Calu3 (cell line): ENCODE measurements around the gene FGFRL1. TPM values are rescaled to one million over a fixed set of nuclear protein-coding genes. Genes with fewer than 3 reads are reported as not detected.

ENCODE experiments used
- BruUV-seq: library from RNA; stranded (reverse); fragments of 400-500 nt; replicated peaks from 2 replicates; lab custom pipeline; 2021; lab: Mats Ljungman, UMichigan
- CTCF ChIA-PET: fragments of 300-600 bp; sonication (Branson Sonifier 250); formaldehyde crosslinking; loops from one replicate; lab custom pipeline; 2022; ENCODE audit warnings: antibody characterized with exemption; lab: Charles Lee
- DNase-seq: peaks from one replicate; pipeline ENCODE4 v3.0.0; 2022
- H3K27ac Mint-ChIP-seq: one replicate; pipeline ENCODE4 v1.8.0; 2022; ENCODE audit warnings: mixed read lengths; ENCODE audit not compliant: unreplicated experiment
- H3K27me3 Mint-ChIP-seq: one replicate; pipeline ENCODE4 v1.8.0; 2022; ENCODE audit warnings: mixed read lengths; ENCODE audit not compliant: unreplicated experiment
- H3K36me3 Mint-ChIP-seq: one replicate; pipeline ENCODE4 v1.8.0; 2022; ENCODE audit warnings: mild to moderate bottlenecking, moderate library complexity, mixed read lengths; ENCODE audit not compliant: insufficient read depth, unreplicated experiment
- H3K4me1 Mint-ChIP-seq: one replicate; pipeline ENCODE4 v1.8.0; 2022; ENCODE audit warnings: mild to moderate bottlenecking, low read depth, mixed read lengths; ENCODE audit not compliant: unreplicated experiment
- H3K4me3 Mint-ChIP-seq: one replicate; pipeline ENCODE4 v1.8.0; 2022; ENCODE audit warnings: mild to moderate bottlenecking, low read depth, moderate library complexity, mixed read lengths; ENCODE audit not compliant: unreplicated experiment
- H3K9me3 Mint-ChIP-seq: one replicate; pipeline ENCODE4 v1.8.0; 2022; ENCODE audit warnings: low read depth, mixed read lengths; ENCODE audit not compliant: unreplicated experiment
- intact Hi-C: fragments of 100-400 bp; cut with micrococcal nuclease; formaldehyde crosslinking; loops from one replicate; pipeline ENCODE4 v1.10.0; 2022; ENCODE audit not compliant: unreplicated experiment
- total RNA-seq: library from RNA; stranded (reverse); gene quantifications from 2 replicates; pipeline ENCODE4 v1.2.3, GENCODE V29; 2022
- TF ChIP-seq, protein P1 (sequence below): fragments of 200-600 bp; IDR thresholded peaks from one replicate; pipeline ENCODE4 v1.8.0; 2022; ENCODE audit warnings: antibody characterized with exemption; ENCODE audit not compliant: unreplicated experiment

FGFRL1 gene
- total RNA-seq, 1 experiment from 2014 or later, result 43.2 TPM

DNA sequence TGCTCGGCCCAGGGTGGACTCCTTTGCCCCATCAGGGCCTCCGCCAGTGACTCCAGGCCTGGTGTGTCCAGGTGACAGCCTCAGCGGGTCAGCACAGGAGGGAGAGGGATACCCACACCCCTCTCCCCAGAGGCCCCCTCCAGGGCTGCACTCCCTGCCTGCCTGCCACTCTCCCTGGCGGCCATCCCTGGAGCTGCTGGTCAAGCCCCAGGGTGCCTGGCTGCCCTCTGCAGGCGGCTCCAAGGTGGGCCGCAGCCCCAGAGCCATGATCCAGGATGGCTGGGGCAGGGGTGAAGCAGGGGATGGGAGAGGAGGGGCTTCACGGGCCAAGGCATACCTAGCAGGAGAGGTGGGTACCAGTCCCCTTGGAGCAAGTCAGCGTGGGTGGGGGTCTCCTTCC lies 3.8 kb downstream of the FGFRL1 start:
- CTCF ChIA-PET, result no interaction called here
- H3K9me3 Mint-ChIP-seq, result no peaks in the 10 kb centered on the region
- H3K27me3 Mint-ChIP-seq, result no peaks in the 10 kb centered on the region
- no peak overlapping the region for H3K27ac Mint-ChIP-seq
- no TSS peak for BruUV-seq
- peaks cover 30% of the 10 kb centered on the region for H3K36me3 Mint-ChIP-seq
- intact Hi-C loops, result no loop called here
- no peaks in the 10 kb centered on the region for H3K4me1 Mint-ChIP-seq
- DNase-seq, result no peak
- no peak overlapping the region for H3K4me3 Mint-ChIP-seq
- TF ChIP-seq, protein P1, sequence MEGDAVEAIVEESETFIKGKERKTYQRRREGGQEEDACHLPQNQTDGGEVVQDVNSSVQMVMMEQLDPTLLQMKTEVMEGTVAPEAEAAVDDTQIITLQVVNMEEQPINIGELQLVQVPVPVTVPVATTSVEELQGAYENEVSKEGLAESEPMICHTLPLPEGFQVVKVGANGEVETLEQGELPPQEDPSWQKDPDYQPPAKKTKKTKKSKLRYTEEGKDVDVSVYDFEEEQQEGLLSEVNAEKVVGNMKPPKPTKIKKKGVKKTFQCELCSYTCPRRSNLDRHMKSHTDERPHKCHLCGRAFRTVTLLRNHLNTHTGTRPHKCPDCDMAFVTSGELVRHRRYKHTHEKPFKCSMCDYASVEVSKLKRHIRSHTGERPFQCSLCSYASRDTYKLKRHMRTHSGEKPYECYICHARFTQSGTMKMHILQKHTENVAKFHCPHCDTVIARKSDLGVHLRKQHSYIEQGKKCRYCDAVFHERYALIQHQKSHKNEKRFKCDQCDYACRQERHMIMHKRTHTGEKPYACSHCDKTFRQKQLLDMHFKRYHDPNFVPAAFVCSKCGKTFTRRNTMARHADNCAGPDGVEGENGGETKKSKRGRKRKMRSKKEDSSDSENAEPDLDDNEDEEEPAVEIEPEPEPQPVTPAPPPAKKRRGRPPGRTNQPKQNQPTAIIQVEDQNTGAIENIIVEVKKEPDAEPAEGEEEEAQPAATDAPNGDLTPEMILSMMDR, result no peak

DNA sequence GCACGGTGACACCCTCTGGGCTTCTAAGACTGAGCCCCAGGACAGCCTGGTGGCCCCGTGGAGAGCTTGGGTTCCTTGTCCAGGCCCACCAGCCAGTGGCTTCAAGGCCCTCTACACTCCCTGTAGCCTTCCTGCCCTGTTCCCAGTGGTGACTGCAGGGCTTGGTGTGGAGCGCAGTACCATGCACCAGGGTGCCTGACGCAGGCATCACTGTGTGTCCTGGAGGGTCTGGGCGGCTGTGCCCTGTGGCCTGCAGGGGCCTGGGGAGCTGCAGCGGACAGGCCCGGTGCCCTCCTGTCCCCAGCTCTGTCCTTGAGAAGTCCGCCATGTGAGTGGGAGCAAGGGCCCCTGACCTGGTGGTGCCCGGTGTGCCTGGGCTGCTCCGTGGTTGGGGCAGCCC lies 4.3 kb downstream of the FGFRL1 start:
- H3K4me3 Mint-ChIP-seq, result no peak overlapping the region
- BruUV-seq, result no TSS peak
- DNase-seq, result no peak
- TF ChIP-seq, protein P1, result no peak
- intact Hi-C loops, result no loop called here
- no peaks in the 10 kb centered on the region for H3K4me1 Mint-ChIP-seq
- CTCF ChIA-PET, result no interaction called here
- H3K9me3 Mint-ChIP-seq, result no peaks in the 10 kb centered on the region
- no peak overlapping the region for H3K27ac Mint-ChIP-seq
- peaks cover 24% of the 10 kb centered on the region for H3K36me3 Mint-ChIP-seq
- H3K27me3 Mint-ChIP-seq, result no peaks in the 10 kb centered on the region

DNA sequence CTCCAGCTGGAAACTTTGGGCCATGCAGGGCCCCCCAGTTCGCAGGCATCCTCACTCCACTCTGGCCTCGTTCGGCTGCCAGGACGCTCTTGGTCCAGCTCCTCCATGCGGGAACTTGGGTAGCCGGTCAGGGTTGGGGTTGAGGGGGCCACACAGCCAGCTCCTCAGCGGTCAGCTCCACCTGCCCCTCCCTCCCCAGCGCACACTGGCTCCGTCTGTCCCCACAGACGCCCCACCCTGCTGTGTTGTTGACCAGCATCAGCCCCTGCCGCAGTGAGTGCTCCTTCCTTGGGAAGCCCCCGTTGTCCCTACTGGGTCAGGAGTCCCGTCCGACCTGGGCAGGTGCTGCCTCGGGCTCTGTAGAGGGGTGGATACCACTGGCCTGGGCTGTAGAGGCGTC lies 5.8 kb downstream of the FGFRL1 start:
- CTCF ChIA-PET, result no interaction called here
- intact Hi-C loops, result no loop called here
- BruUV-seq, result no TSS peak
- no peak for DNase-seq
- Mint-ChIP-seq H3K9me3 (no peaks in the 10 kb centered on the region), H3K27me3 (no peaks in the 10 kb centered on the region), H3K4me3 (no peak overlapping the region), H3K36me3 (peaks cover 16% of the 10 kb centered on the region), H3K27ac (no peak overlapping the region), H3K4me1 (no peaks in the 10 kb centered on the region)
- TF ChIP-seq, protein P1, result no peak

DNA sequence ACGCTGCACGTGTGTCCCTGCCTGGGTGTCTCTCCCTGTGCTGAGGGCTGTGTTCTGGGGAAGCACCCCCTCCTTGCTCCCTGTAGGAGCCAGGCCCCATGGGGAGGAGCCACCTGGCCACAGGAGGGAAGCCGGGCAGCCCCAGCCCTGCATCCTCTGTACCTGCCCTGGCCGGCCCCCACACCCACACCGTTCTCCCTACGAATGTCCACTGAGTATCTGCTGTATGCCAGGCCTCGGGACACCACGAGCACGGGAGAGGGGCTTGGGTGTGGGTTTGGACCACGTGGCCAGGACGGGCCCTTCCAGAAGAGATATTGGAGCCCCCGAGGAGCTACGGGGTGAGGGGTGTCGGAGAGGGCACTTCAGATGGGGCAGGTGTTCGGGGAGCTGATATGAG lies 6.3 kb downstream of the FGFRL1 start:
- peaks cover 11% of the 10 kb centered on the region for H3K36me3 Mint-ChIP-seq
- H3K9me3 Mint-ChIP-seq, result no peaks in the 10 kb centered on the region
- H3K27me3 Mint-ChIP-seq, result no peaks in the 10 kb centered on the region
- H3K4me1 Mint-ChIP-seq, result no peaks in the 10 kb centered on the region
- no peak for DNase-seq
- TF ChIP-seq, protein P1, result no peak
- no peak overlapping the region for H3K27ac Mint-ChIP-seq
- no peak overlapping the region for H3K4me3 Mint-ChIP-seq
- CTCF ChIA-PET, result no interaction called here
- no TSS peak for BruUV-seq
- intact Hi-C loops, result no loop called here
